AG10803 (cell line): Measurements from ENCODE around the gene EHHADH.

Source experiments
- DNase-seq: peaks from one replicate; pipeline ENCODE4 v3.0.0; 2010; ENCODE audit warnings: low read depth
- H3K4me3 ChIP-seq: 2 replicates; pipeline ENCODE4 v1.5.1; 2011; ENCODE audit warnings: mild to moderate bottlenecking, low read length, control low read depth
- CTCF ChIP-seq: conservative IDR thresholded peaks from 2 replicates; pipeline ENCODE4 v1.5.1; 2011; ENCODE audit warnings: mild to moderate bottlenecking, low read length, control low read depth, inconsistent platforms

Gene EHHADH

DNA sequence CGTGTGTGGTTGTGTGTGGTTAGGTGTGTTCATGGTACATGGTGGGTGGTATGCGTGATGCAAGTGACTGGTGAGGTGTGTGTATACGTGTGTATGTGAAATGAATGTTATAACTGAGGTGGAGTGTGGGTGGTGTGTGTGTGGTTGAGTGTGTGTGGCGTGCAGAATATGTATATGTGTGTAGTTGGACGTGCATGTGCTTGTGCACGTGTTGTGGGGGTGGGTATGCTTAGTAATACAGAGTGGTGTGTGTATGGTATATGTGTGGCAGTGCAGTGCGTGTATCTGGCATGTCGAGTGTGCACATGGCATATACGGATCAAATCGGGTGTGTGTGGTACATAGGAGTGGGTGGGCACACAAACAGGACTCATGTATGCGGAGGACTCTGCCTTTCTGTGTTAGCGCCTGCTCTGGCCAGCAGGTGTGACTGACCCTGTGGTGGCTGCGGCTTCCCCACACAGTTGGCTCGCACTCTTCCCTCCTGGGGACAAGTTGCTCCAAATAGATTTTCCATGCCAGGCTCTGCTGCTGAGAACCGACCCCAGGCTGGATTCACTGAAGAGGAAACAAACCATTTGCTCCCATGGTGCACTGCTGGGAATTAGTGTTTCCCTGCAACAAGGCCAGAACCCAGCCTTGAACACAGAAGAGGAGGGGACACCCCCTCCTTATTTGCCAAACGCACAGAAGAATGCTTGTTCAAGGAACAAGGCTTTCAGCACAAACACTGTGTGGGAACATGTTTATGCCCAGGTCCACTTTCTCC lies 99.8 kb downstream of the EHHADH start:
- DNase-seq: no peak
- peak overlapping the region; percentile 22; the same call in 1 of the 2 replicates for H3K4me3 ChIP-seq

DNA sequence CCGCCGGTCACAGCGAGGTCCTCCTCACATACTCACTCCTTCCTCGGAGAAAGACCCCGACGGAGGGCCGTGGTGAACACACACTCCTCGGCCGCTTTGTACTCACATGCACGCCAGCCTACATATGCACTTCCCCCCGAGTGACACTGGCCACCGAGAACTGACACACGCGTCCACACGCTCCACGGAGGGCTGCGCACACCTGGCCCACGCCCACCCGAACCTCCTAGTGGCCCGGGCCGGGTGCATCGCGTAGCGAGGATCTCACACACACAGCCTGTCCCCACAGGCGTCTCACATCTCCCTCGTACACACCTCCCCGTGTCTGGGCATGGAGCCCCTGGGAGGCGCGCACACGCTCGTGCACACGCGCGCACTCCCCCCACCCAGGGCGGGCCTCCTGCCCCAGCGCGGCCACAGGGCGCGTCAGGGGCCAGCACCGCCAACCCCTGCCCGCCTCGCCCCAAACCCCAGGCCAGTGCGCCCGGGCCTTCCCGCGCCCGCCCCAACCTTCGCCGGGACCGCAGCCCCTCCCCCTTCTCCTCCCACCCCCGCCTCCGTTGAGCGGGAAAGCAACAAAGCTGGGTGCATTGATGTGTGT lies 100.6 kb downstream of the EHHADH start:
- H3K4me3 ChIP-seq: peak overlapping the region; percentile 74
- no peak for TF ChIP-seq CTCF
- DNase-seq: no peak

More for the DNA sequence above, 99.8 kb downstream of the EHHADH start:
- TF ChIP-seq CTCF: no peak

DNA sequence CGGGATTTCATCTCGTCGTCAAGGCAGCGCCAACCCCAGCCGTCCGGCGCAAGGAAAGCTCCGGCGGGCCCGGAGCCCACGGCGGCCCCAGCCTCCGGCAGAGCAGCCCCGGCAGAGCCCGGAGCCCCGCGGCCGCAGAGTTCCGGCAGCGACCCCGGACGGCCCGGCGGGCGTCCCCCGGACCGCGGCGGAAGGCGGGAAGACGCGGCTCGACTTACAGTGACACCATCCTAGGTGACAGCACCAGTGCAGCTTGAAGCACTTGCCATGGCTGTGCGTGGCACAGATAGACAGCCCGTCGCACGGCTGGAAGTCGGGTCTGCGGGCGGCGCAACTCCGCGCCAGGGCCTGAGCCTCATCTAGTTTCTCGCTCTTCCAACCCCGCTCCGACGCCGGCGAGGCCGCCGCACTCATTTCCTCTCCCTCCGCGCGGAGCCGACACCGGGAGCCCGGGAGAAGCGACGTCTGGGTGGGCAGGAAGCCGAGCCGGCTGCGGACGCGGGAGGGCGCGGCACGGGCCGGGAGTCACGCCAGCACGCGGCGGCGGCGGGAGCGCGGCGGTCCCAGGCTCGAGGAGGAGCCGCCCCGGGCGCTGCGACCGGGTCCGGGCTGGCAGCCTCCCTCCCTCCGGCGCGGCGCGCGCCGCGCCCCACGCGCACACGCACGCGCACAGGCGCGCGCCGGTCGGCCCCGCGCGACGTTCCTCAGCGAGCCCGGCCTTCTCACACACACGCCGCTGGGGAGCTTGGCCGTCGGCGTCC lies 101.3 kb downstream of the EHHADH start, which contains the start of gene C3orf70:
C3orf70 (minus strand) TSS at position 651 of the 761 bp plus-strand sequence; CDS start at position 414, 237 bp downstream.
- no peak for TF ChIP-seq CTCF
- DNase-seq: peak; percentile 71
- H3K4me3 ChIP-seq: peak within 1 kb of the TSS; percentile 74

DNA sequence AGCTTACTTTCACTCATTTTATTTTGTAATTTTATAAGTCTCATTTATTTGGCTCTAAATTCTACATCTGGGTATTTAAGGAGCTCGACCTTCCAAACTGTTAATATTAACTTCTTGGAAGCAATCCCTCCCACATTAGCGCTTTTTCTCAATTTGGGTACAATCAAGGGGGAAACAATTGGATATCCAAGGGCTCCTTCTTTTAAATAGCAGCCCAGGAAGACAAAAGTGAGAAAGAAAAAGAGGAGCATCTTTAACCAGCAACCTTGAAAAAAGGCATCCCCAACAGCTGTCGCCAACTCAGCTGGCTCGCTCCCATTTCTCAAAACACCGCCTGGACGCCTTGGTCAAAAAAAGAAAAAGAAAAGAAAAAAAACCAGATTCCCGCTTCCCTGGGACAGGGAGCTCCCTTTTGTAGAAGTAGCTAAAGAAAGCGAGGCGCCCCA lies 101.9 kb downstream of the EHHADH start:
- no peak for DNase-seq
- H3K4me3 ChIP-seq: peak overlapping the region; percentile 74
- no peak for TF ChIP-seq CTCF

DNA sequence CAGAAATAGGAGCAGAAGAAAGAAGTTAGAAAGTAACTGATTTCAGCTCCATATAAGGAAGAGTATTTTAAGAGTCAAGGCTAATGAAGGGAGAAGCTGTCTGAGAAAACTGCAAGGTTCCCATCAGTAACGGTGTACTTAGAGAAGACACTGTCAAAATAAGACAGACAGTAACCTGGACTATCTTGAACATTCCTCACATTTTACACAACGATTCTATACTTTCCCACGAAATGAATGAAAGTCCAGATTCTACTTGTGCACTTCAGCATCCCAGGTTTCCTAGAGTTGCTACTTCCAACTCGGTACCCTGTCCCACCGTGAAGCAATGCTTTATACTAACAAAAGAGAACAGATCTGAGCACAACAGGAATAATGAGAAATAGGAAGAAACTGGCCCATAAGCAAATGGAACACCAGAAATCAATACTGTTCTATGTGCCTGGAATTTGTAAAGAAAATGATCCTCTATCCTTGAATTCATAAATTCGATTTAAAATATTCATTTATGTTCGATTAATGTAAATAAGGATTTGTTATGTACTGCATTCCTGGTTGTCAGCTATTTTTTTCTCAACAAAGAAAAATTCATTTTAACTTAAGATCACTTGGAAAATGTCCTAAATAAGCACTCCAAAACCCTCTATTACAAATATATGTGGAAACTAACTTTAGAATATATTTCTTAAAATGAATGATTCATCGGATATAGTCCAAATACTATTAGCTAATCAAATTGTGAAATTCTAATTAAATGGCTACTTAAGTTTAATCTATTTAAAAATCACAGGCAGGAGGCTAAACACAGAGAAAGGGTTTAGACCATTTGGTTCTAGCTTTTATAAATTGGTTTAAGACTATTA lies 102.5 kb downstream of the EHHADH start:
- no peak for DNase-seq
- no peak for TF ChIP-seq CTCF
- no peak overlapping the region for H3K4me3 ChIP-seq

- DNase-seq: no peak
- TF ChIP-seq CTCF: no peak
- H3K4me3 ChIP-seq: no peak overlapping the region
These were observed 103.3 kb downstream of the EHHADH start for GRCh38 chr3:185150561-185150960.
